OCI-LY7 (cell line): Measurements from ENCODE around the gene GID8.

Experiments used
- EZH2phosphoT487 ChIP-seq: fragments of 200-600 bp; sonication (generic); IDR thresholded peaks from 2 replicates; pipeline ENCODE4 v1.6.1; 2018; ENCODE audit warnings: low read depth, borderline replicate concordance, mild to moderate bottlenecking, mixed run types, antibody characterized with exemption, low read length, moderate library complexity, mixed read lengths
- TF ChIP-seq, protein P1 (sequence below): fragments of 200-600 bp; sonication (generic); conservative IDR thresholded peaks from 2 replicates; pipeline ENCODE4 v1.5.1; 2014; ENCODE audit warnings: mild to moderate bottlenecking, antibody characterized with exemption, low read length, moderate library complexity, mixed read lengths

DNA sequence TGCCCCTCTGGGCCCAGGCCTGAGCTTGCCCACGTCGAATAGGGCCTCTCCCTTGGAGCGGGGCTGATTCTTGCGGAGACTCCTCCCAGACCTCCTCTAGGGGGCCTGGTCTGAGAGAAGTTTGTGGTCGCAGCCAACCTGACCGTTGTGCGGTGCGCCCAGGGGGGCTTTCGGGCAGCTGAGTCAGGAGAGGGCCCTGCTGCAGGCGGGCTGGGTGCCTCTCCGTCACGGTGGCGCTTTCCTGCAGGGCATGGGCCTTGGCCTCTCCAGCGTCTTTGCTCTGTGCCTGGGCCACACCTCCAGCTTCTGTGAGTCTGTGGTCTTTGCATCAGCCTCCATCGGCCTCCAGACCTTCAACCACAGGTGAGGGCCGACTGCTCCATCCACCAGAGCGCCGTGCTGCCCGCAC is 27.4 kb downstream of the GID8 start:
- TF ChIP-seq EZH2phosphoT487 = no peak
- TF ChIP-seq, protein P1, sequence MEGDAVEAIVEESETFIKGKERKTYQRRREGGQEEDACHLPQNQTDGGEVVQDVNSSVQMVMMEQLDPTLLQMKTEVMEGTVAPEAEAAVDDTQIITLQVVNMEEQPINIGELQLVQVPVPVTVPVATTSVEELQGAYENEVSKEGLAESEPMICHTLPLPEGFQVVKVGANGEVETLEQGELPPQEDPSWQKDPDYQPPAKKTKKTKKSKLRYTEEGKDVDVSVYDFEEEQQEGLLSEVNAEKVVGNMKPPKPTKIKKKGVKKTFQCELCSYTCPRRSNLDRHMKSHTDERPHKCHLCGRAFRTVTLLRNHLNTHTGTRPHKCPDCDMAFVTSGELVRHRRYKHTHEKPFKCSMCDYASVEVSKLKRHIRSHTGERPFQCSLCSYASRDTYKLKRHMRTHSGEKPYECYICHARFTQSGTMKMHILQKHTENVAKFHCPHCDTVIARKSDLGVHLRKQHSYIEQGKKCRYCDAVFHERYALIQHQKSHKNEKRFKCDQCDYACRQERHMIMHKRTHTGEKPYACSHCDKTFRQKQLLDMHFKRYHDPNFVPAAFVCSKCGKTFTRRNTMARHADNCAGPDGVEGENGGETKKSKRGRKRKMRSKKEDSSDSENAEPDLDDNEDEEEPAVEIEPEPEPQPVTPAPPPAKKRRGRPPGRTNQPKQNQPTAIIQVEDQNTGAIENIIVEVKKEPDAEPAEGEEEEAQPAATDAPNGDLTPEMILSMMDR = no peak
